Measurements from ENCODE around the gene SH3GLB2.
"Not testable (repeated sequence)": the region's sequence is repeated elsewhere in the genome, so short reads cannot be mapped to it uniquely, and the experiment has no call there.

The SH3GLB2 gene

GRCh38 chr9:129010267-129010975, 17.7 kb downstream of the SH3GLB2 start:
- Histone ChIP-seq H3K4me1 (ENCODE audit: control insufficient read depth in 1 of 2, insufficient read depth in 2 of 2, low read length in 2 of 2) (peaks cover 0 to 3% of the 10 kb centered on the region in 2 donors), H3K27me3 (ENCODE audit: control insufficient read depth in 1 of 2, insufficient read depth in 2 of 2, low read length in 2 of 2) (no peaks in the 10 kb centered on the region), H3K9me3 (ENCODE audit: control insufficient read depth in 1 of 2, low read length in 2 of 2) (no peaks in the 10 kb centered on the region), H3K9ac (ENCODE audit: low read depth in 1 of 2, low read length in 2 of 2) (no peak overlapping the region), H3K4me3 (ENCODE audit: low read depth in 1 of 2, low read length in 2 of 2) (no peak overlapping the region), H3K27ac (ENCODE audit: low read depth, low read length) (no peak overlapping the region), H3K36me3 (ENCODE audit: control insufficient read depth in 1 of 2, insufficient read depth in 2 of 2, low read length in 2 of 2) (peaks cover 41 to 81% of the 10 kb centered on the region in 2 donors)

GRCh38 chr9:129009584-129010141, 18.5 kb downstream of the SH3GLB2 start:
- no peak overlapping the region for H3K4me3 ChIP-seq (ENCODE audit: low read depth in 1 of 2, low read length in 2 of 2)
- no peak overlapping the region for H3K27ac ChIP-seq (ENCODE audit: low read depth, low read length)
- H3K9me3 ChIP-seq (ENCODE audit: control insufficient read depth in 1 of 2, low read length in 2 of 2), result no peaks in the 10 kb centered on the region
- no peak overlapping the region for H3K9ac ChIP-seq (ENCODE audit: low read depth in 1 of 2, low read length in 2 of 2)
- H3K27me3 ChIP-seq (ENCODE audit: control insufficient read depth in 1 of 2, insufficient read depth in 2 of 2, low read length in 2 of 2), result no peaks in the 10 kb centered on the region
- H3K4me1 ChIP-seq (ENCODE audit: control insufficient read depth in 1 of 2, insufficient read depth in 2 of 2, low read length in 2 of 2), result peaks cover 0 to 3% of the 10 kb centered on the region in 2 donors
- H3K36me3 ChIP-seq (ENCODE audit: control insufficient read depth in 1 of 2, insufficient read depth in 2 of 2, low read length in 2 of 2), result peaks cover 48 to 82% of the 10 kb centered on the region in 2 donors

GRCh38 chr9:129008986-129009583, 19.0 kb downstream of the SH3GLB2 start:
- Histone ChIP-seq H3K9ac (ENCODE audit: low read depth in 1 of 2, low read length in 2 of 2) (no peak overlapping the region), H3K9me3 (ENCODE audit: control insufficient read depth in 1 of 2, low read length in 2 of 2) (no peaks in the 10 kb centered on the region), H3K4me3 (ENCODE audit: low read depth in 1 of 2, low read length in 2 of 2) (no peak overlapping the region), H3K27me3 (ENCODE audit: control insufficient read depth in 1 of 2, insufficient read depth in 2 of 2, low read length in 2 of 2) (no peaks in the 10 kb centered on the region), H3K4me1 (ENCODE audit: control insufficient read depth in 1 of 2, insufficient read depth in 2 of 2, low read length in 2 of 2) (peaks cover 0 to 3% of the 10 kb centered on the region in 2 donors), H3K36me3 (ENCODE audit: control insufficient read depth in 1 of 2, insufficient read depth in 2 of 2, low read length in 2 of 2) (peaks cover 43 to 77% of the 10 kb centered on the region in 2 donors), H3K27ac (ENCODE audit: low read depth, low read length) (no peak overlapping the region)

GRCh38 chr9:129008469-129008965, 19.6 kb downstream of the SH3GLB2 start:
- H3K27ac ChIP-seq (ENCODE audit: low read depth, low read length), result no peak overlapping the region
- H3K4me1 ChIP-seq (ENCODE audit: control insufficient read depth in 1 of 2, insufficient read depth in 2 of 2, low read length in 2 of 2), result peaks cover 0 to 3% of the 10 kb centered on the region in 2 donors
- peaks cover 42 to 71% of the 10 kb centered on the region in 2 donors for H3K36me3 ChIP-seq (ENCODE audit: control insufficient read depth in 1 of 2, insufficient read depth in 2 of 2, low read length in 2 of 2)
- H3K4me3 ChIP-seq (ENCODE audit: low read depth in 1 of 2, low read length in 2 of 2), result no peak overlapping the region
- H3K27me3 ChIP-seq (ENCODE audit: control insufficient read depth in 1 of 2, insufficient read depth in 2 of 2, low read length in 2 of 2), result no peaks in the 10 kb centered on the region
- H3K9me3 ChIP-seq (ENCODE audit: control insufficient read depth in 1 of 2, low read length in 2 of 2), result no peaks in the 10 kb centered on the region
- H3K9ac ChIP-seq (ENCODE audit: low read depth in 1 of 2, low read length in 2 of 2), result no peak overlapping the region

- Histone ChIP-seq H3K9ac (ENCODE audit: low read depth in 1 of 2, low read length in 2 of 2) (no peak overlapping the region), H3K27me3 (ENCODE audit: control insufficient read depth in 1 of 2, insufficient read depth in 2 of 2, low read length in 2 of 2) (no peaks in the 10 kb centered on the region), H3K4me3 (ENCODE audit: low read depth in 1 of 2, low read length in 2 of 2) (no peak overlapping the region), H3K9me3 (ENCODE audit: control insufficient read depth in 1 of 2, low read length in 2 of 2) (no peaks in the 10 kb centered on the region), H3K36me3 (ENCODE audit: control insufficient read depth in 1 of 2, insufficient read depth in 2 of 2, low read length in 2 of 2) (peaks cover 40 to 71% of the 10 kb centered on the region in 2 donors), H3K27ac (ENCODE audit: low read depth, low read length) (no peak overlapping the region), H3K4me1 (ENCODE audit: control insufficient read depth in 1 of 2, insufficient read depth in 2 of 2, low read length in 2 of 2) (peaks cover 0 to 3% of the 10 kb centered on the region in 2 donors)
Observed at GRCh38 chr9:129007766-129008468, 20.2 kb downstream of the SH3GLB2 start.

- Histone ChIP-seq H3K27ac (ENCODE audit: low read depth, low read length) (no peak overlapping the region), H3K4me3 (ENCODE audit: low read depth in 1 of 2, low read length in 2 of 2) (no peak overlapping the region), H3K27me3 (ENCODE audit: control insufficient read depth in 1 of 2, insufficient read depth in 2 of 2, low read length in 2 of 2) (no peaks in the 10 kb centered on the region), H3K4me1 (ENCODE audit: control insufficient read depth in 1 of 2, insufficient read depth in 2 of 2, low read length in 2 of 2) (peaks cover 0 to 3% of the 10 kb centered on the region in 2 donors), H3K9ac (ENCODE audit: low read depth in 1 of 2, low read length in 2 of 2) (no peak overlapping the region), H3K9me3 (ENCODE audit: control insufficient read depth in 1 of 2, low read length in 2 of 2) (no peaks in the 10 kb centered on the region), H3K36me3 (ENCODE audit: control insufficient read depth in 1 of 2, insufficient read depth in 2 of 2, low read length in 2 of 2) (peaks cover 39 to 71% of the 10 kb centered on the region in 2 donors)
Observed at GRCh38 chr9:129007035-129007765, 20.9 kb downstream of the SH3GLB2 start.

- no peaks in the 10 kb centered on the region for H3K9me3 ChIP-seq (ENCODE audit: control insufficient read depth in 1 of 2, low read length in 2 of 2)
- H3K27ac ChIP-seq (ENCODE audit: low read depth, low read length), result no peak overlapping the region
- no peak overlapping the region for H3K9ac ChIP-seq (ENCODE audit: low read depth in 1 of 2, low read length in 2 of 2)
- H3K4me3 ChIP-seq (ENCODE audit: low read depth in 1 of 2, low read length in 2 of 2), result no peak overlapping the region
- no peaks in the 10 kb centered on the region for H3K27me3 ChIP-seq (ENCODE audit: control insufficient read depth in 1 of 2, insufficient read depth in 2 of 2, low read length in 2 of 2)
- peaks cover 46 to 77% of the 10 kb centered on the region in 2 donors for H3K36me3 ChIP-seq (ENCODE audit: control insufficient read depth in 1 of 2, insufficient read depth in 2 of 2, low read length in 2 of 2)
- peaks cover 0 to 3% of the 10 kb centered on the region in 2 donors for H3K4me1 ChIP-seq (ENCODE audit: control insufficient read depth in 1 of 2, insufficient read depth in 2 of 2, low read length in 2 of 2)
Observed at GRCh38 chr9:129006328-129007034, 21.6 kb downstream of the SH3GLB2 start.

- no peak overlapping the region for H3K4me3 ChIP-seq (ENCODE audit: low read depth in 1 of 2, low read length in 2 of 2)
- no peak overlapping the region for H3K9ac ChIP-seq (ENCODE audit: low read depth in 1 of 2, low read length in 2 of 2)
- no peak overlapping the region for H3K27ac ChIP-seq (ENCODE audit: low read depth, low read length)
- no peaks in the 10 kb centered on the region for H3K9me3 ChIP-seq (ENCODE audit: control insufficient read depth in 1 of 2, low read length in 2 of 2)
- H3K4me1 ChIP-seq (ENCODE audit: control insufficient read depth in 1 of 2, insufficient read depth in 2 of 2, low read length in 2 of 2), result peaks cover 0 to 3% of the 10 kb centered on the region in 2 donors
- no peaks in the 10 kb centered on the region for H3K27me3 ChIP-seq (ENCODE audit: control insufficient read depth in 1 of 2, insufficient read depth in 2 of 2, low read length in 2 of 2)
- peaks cover 42 to 78% of the 10 kb centered on the region in 2 donors for H3K36me3 ChIP-seq (ENCODE audit: control insufficient read depth in 1 of 2, insufficient read depth in 2 of 2, low read length in 2 of 2)
Observed at GRCh38 chr9:129005336-129005997, 22.7 kb downstream of the SH3GLB2 start.

- H3K4me1 ChIP-seq (ENCODE audit: control insufficient read depth in 1 of 2, insufficient read depth in 2 of 2, low read length in 2 of 2); H3K9me3 ChIP-seq (ENCODE audit: control insufficient read depth in 1 of 2, low read length in 2 of 2); H3K9ac ChIP-seq (ENCODE audit: low read depth in 1 of 2, low read length in 2 of 2); H3K4me3 ChIP-seq (ENCODE audit: low read depth in 1 of 2, low read length in 2 of 2); H3K27ac ChIP-seq (ENCODE audit: low read depth, low read length); H3K27me3 ChIP-seq (ENCODE audit: control insufficient read depth in 1 of 2, insufficient read depth in 2 of 2, low read length in 2 of 2): not testable (repeated sequence)
- H3K36me3 ChIP-seq (ENCODE audit: control insufficient read depth in 1 of 2, insufficient read depth in 2 of 2, low read length in 2 of 2), result peaks cover 48 to 78% of the 10 kb centered on the region in 2 donors
Observed at GRCh38 chr9:129004173-129004572, 24.0 kb downstream of the SH3GLB2 start.
